ENCODE measurements around the gene GYPA.
"Not testable (repeated sequence)": the region's sequence is repeated elsewhere in the genome, so short reads cannot be mapped to it uniquely, and the experiment has no call there.

Gene GYPA

GRCh38 chr4:144139991-144140390, 527 bp downstream of the GYPA start:
- H3K27ac Mint-ChIP-seq; H3K4me3 Mint-ChIP-seq; ATAC-seq; H3K36me3 Mint-ChIP-seq; DNase-seq (ENCODE audit: low spot score in 2 of 2); H3K4me1 Mint-ChIP-seq; H3K9me3 Mint-ChIP-seq: not testable (repeated sequence)

GRCh38 chr4:144139547-144139946, 971 bp downstream of the GYPA start:
- not testable (repeated sequence) for H3K27ac Mint-ChIP-seq; DNase-seq (ENCODE audit: low spot score in 2 of 2); H3K9me3 Mint-ChIP-seq; H3K4me3 Mint-ChIP-seq; H3K36me3 Mint-ChIP-seq; ATAC-seq; H3K4me1 Mint-ChIP-seq

GRCh38 chr4:144138239-144138638, 2.3 kb downstream of the GYPA start:
- not testable (repeated sequence) for H3K27ac Mint-ChIP-seq; H3K4me1 Mint-ChIP-seq; H3K36me3 Mint-ChIP-seq; ATAC-seq; H3K9me3 Mint-ChIP-seq; H3K4me3 Mint-ChIP-seq; DNase-seq (ENCODE audit: low spot score in 2 of 2)

GRCh38 chr4:144137137-144137931, 3.2 kb downstream of the GYPA start:
- not testable (repeated sequence) for H3K4me1 Mint-ChIP-seq; H3K4me3 Mint-ChIP-seq; ATAC-seq; DNase-seq (ENCODE audit: low spot score in 2 of 2); H3K36me3 Mint-ChIP-seq; H3K9me3 Mint-ChIP-seq; H3K27ac Mint-ChIP-seq

- not testable (repeated sequence) for H3K9me3 Mint-ChIP-seq; H3K4me1 Mint-ChIP-seq; H3K27ac Mint-ChIP-seq; H3K36me3 Mint-ChIP-seq; ATAC-seq; DNase-seq (ENCODE audit: low spot score in 2 of 2); H3K4me3 Mint-ChIP-seq
These were observed 4.3 kb downstream of the GYPA start for GRCh38 chr4:144136189-144136588.

- not testable (repeated sequence) for H3K27ac Mint-ChIP-seq; H3K36me3 Mint-ChIP-seq; H3K9me3 Mint-ChIP-seq; DNase-seq (ENCODE audit: low spot score in 2 of 2); H3K4me3 Mint-ChIP-seq; H3K4me1 Mint-ChIP-seq; ATAC-seq
These were observed 10.4 kb downstream of the GYPA start for GRCh38 chr4:144130167-144130566.

GRCh38 chr4:144129336-144129875, 11.1 kb downstream of the GYPA start:
- H3K4me3 Mint-ChIP-seq; ATAC-seq; H3K27ac Mint-ChIP-seq; DNase-seq (ENCODE audit: low spot score in 2 of 2); H3K9me3 Mint-ChIP-seq; H3K36me3 Mint-ChIP-seq; H3K4me1 Mint-ChIP-seq: not testable (repeated sequence)

- ATAC-seq; H3K36me3 Mint-ChIP-seq; H3K4me1 Mint-ChIP-seq; H3K9me3 Mint-ChIP-seq; H3K4me3 Mint-ChIP-seq; DNase-seq (ENCODE audit: low spot score in 2 of 2); H3K27ac Mint-ChIP-seq: not testable (repeated sequence)
These were observed 11.7 kb downstream of the GYPA start for GRCh38 chr4:144128709-144129320.

- H3K4me3 Mint-ChIP-seq; H3K27ac Mint-ChIP-seq; DNase-seq (ENCODE audit: low spot score in 2 of 2); H3K36me3 Mint-ChIP-seq; ATAC-seq; H3K9me3 Mint-ChIP-seq; H3K4me1 Mint-ChIP-seq: not testable (repeated sequence)
These were observed 15.4 kb downstream of the GYPA start for GRCh38 chr4:144125109-144125508.

- not testable (repeated sequence) for H3K36me3 Mint-ChIP-seq; H3K27ac Mint-ChIP-seq; DNase-seq (ENCODE audit: low spot score in 2 of 2); H3K4me1 Mint-ChIP-seq; ATAC-seq; H3K4me3 Mint-ChIP-seq; H3K9me3 Mint-ChIP-seq
These were observed 16.4 kb downstream of the GYPA start for GRCh38 chr4:144123982-144124635.

- not testable (repeated sequence) for DNase-seq (ENCODE audit: low spot score in 2 of 2); ATAC-seq; H3K4me1 Mint-ChIP-seq; H3K27ac Mint-ChIP-seq; H3K36me3 Mint-ChIP-seq; H3K9me3 Mint-ChIP-seq; H3K4me3 Mint-ChIP-seq
These were observed 17.2 kb downstream of the GYPA start for GRCh38 chr4:144123269-144123668.

- H3K4me3 Mint-ChIP-seq; H3K9me3 Mint-ChIP-seq; ATAC-seq; DNase-seq (ENCODE audit: low spot score in 2 of 2); H3K36me3 Mint-ChIP-seq; H3K4me1 Mint-ChIP-seq; H3K27ac Mint-ChIP-seq: not testable (repeated sequence)
These were observed 20.8 kb downstream of the GYPA start for GRCh38 chr4:144119752-144120151.

GRCh38 chr4:144115519-144115918, 25.0 kb downstream of the GYPA start:
- ATAC-seq, result no peak
- H3K4me1 Mint-ChIP-seq, result no peaks in the 10 kb centered on the region
- no peak for DNase-seq (ENCODE audit: low spot score in 2 of 2)
- no peak overlapping the region for H3K4me3 Mint-ChIP-seq
- no peaks in the 10 kb centered on the region for H3K36me3 Mint-ChIP-seq
- H3K27ac Mint-ChIP-seq, result no peak overlapping the region
- H3K9me3 Mint-ChIP-seq, result no peaks in the 10 kb centered on the region

- no peak overlapping the region for H3K4me3 Mint-ChIP-seq
- no peak for ATAC-seq
- no peaks in the 10 kb centered on the region for H3K4me1 Mint-ChIP-seq
These were observed 27.0 kb downstream of the GYPA start for GRCh38 chr4:144113546-144113945.

GRCh38 chr4:144104509-144105130, 35.9 kb downstream of the GYPA start:
- Mint-ChIP-seq H3K27ac (no peak overlapping the region), H3K4me1 (no peaks in the 10 kb centered on the region), H3K36me3 (no peaks in the 10 kb centered on the region), H3K4me3 (no peak overlapping the region), H3K9me3 (no peaks in the 10 kb centered on the region)
- DNase-seq (ENCODE audit: low spot score in 2 of 2) (no peak), ATAC-seq (no peak)

More at GRCh38 chr4:144113546-144113945, 27.0 kb downstream of the GYPA start:
- DNase-seq (ENCODE audit: low spot score in 2 of 2), result no peak
- Mint-ChIP-seq H3K36me3 (no peaks in the 10 kb centered on the region), H3K9me3 (no peaks in the 10 kb centered on the region), H3K27ac (no peak overlapping the region)

Measured in stimulated activated effector memory CD8-positive, alpha-beta T cell treated with anti-CD3 and anti-CD28 coated beads, Interleukin-12 subunit alpha, Interleukin-12 subunit beta, amount 100 ng/mL, for 72 hours (primary cell).